Glomerular visceral epithelial cell (primary cell): ENCODE measurements around the gene MAF.

Experiments
- DNase-seq: peaks from one replicate; pipeline ENCODE4 v3.0.0-alpha.2; 2016; ENCODE audit errors: extremely low spot score

The MAF gene

DNA sequence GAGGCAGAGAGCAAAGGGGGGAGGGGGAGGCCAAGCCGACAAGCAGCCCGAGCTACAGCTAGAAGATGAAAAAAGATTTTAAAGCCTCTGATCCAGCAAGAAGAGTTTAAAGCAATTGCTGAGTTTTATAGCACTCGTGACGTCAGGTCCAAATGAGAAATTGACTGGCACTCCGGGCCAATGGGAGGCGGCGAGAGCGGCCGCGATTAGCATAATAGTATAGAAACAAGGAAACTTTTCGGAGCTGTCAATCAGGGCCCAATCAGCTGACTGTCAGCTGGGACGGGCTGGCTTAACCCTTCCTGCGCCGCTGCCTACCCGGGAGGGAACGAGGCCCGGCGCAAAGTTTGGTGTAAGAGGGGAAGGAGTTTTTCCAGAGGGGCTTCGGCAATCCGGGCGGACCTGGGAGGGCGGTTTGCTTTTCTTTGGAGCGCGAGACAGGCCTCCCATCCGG lies at the start of gene MAF:
Gene MAF (minus strand): TSS at position 100 of the 454 bp plus-strand sequence. CDS start 835 bp downstream, outside the sequence.
- DNase-seq = peak; percentile 85

DNA sequence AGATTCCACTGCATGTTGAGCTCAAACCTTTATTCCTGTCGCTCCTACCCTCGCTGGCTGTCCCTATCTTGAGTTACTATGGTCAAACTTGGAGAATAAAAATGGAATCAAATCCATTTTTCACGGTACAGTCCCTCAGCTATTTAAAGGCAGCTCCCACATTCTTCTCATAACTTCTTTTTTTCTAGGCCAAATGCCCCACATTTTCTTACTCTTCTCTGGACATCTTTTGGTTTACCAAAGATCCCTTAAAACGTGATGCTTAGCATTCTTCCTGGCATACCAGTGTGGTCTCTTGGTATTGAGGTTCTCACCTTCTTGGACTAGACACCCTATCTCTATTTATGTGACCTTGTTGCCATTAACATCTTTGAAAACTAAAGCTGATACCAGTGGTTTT lies 48.3 kb upstream of the MAF start:
- peak; percentile 13 for DNase-seq

DNA sequence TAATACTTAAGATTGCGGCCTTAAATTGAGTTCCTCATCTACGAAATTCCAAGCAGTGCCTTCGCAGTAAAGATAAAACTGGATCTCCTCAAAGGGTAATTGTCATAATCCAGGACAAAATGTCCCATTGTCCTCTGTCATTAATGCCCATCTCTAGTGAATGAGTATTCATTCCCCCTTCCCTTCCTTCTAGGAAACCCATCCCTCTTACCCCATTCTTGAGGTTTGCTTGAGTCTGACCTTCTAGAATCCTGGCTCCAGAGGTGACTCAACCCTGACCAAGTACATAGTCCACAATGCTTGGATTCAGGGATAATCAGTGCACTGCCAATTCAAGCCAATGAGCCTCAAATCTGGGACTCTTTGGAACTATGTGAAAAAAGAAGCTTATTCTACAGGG lies 47.0 kb upstream of the MAF start:
- no peak for DNase-seq

DNA sequence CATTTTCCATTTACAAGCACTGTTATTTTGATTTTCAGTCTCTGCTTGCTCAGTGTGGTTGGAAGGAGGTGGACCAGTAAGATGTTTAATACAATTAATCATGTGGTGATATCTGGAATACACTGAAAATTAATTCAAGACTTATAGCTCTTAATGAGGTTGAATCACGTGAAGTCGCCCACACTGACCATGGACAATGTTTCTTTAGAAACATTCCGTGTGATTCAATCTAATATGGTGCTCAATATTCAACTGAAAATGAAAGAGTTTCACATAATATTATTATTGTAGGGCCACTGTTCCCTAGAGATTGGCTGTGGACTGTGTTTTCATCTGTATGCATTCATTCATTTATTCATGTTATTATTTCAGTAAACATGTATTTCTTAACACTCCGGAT lies 45.2 kb upstream of the MAF start:
- no peak for DNase-seq

DNA sequence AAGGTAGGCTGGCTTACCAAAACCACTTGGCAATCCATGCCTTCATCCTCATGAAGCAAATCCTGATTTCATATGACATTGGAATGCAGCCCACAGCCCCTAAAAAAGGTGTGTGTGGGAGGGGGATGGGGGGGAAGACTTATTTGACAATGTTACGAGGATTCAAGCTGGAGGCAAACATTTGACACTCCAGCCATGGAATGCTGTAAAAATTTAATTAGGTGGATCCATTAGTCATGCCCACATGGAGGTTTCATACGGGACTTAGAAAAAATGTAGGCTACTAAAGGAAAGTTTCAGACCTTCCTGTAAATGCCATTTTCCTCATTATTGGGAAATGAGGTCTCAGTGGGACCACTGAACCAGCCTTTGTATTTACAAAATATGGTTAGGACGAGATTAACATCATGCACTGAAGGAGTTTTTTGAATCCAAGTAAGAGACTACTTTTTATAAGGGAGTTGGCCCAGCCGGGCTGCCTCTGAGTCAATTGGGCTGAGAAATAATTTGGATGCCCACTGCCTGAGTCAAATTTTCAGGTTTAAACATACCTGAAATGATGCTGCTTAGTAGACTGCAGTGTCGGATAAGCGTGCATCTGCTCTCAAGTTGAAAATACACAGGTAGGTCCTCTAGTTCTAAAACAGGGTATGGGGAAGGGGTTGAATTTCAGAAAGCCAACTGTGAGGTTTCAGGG lies 44.6 kb upstream of the MAF start:
- DNase-seq = peak; percentile 33

DNA sequence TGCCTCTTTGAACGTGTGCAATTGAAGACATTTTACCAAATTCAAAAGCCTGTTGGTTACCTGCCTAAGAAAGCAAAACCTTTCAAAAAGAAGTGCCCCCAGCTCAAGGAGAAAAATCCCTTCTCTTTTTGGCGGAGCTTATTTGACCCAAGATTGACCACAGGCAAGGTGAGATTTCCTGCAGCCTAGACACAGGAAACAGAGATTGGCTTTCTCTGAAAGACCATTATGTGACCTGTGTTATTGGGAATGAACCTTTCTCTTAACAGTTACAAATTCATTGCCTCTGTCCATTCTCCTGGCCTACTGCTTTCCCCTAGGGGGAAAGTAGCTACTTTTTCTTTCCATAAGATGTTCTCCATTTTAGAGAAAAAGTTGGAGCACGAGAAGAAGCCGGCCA lies 42.1 kb upstream of the MAF start:
- DNase-seq = no peak

DNA sequence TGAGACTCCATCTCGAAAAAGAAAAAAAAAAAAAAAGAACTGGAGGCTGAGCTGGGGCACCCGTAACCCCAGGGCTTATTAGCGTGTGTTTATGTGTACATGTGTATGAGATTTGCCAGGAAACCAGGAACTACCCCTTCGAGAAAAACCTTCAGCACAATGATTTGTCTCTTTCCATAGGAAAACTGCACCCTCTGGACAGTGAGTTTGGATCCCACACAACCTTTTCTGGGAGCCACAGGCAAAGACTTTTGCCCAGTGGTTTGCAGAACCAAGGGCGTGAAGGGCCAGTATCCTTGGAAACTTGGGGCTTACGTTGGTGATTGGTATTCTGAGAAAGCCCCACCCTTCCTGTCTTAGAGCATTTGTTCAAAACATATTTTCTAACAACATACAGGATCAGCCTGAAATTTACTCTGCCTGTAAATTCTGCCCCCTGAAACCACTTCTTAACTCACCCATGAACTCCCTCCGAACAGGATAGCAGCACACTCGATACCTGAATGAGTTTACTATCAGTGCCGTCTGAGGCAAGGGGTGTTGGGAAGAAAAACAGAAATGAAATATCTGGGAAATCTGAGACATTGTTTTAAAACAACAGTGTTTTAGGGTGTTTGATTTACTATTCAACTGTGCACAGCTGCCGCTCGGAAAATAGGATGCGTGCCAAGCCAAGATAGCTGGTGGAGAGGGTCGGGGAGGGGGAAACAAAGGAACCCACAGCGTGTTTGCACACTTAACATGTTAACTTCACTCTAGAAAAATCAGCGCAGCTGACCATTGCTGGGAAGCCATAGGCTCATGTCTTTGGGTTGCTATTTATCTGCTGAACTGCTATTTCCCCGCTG lies 40.2 kb upstream of the MAF start:
- no peak for DNase-seq

DNA sequence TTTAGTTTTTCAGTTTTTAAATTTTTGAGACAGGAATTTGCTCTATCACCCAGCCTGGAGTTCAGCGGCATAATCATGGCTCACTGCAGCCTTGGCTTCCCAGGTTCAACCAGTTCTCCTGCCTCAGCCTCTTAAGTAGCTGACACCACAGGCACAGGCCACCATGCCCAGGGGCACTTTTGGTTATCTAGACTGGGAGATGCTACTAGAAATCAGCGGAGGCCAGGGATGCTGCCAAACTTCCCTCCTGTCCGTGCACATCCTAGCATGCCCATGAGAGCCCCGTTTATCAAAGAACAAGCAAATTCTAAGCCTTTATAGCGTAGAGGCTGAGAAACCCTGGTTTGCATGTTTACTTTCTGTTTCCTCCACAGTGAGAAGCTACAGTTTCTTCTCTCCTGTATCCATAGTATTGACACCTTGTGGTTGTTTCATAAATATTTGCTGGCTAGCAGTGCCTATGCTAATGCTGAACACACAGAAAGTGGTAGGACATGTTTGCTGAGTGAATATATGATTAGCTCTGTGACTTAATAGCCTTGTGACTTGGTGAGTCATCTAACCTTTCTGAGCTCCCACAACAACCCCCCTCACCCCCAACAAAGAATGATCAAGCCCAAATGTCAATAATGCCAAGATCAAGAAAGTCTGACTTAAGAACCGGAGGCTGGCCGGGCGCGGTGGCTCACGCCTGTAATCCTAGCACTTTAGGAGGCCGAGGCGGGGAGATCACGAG lies 39.2 kb upstream of the MAF start:
- DNase-seq = peak; percentile 17

DNA sequence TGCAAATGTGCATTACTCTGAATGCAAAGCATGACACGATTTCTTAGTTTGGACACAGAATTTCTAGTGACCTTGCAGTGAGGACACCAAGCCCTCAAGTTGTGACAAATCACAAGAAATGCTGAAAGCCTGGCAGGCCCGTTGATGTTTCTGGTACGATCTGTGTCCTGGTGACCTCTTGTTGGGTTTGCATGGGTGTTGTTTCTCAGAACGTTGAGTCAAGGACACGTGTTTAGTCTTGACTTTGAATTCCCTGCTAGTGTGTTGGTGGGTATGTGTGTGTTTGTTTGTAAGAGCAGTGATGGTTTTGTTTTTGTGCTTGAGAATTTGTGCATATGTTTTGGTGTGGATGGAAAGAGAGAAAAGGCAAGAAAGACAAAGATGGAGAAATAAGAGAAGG lies 37.8 kb upstream of the MAF start:
- no peak for DNase-seq

DNA sequence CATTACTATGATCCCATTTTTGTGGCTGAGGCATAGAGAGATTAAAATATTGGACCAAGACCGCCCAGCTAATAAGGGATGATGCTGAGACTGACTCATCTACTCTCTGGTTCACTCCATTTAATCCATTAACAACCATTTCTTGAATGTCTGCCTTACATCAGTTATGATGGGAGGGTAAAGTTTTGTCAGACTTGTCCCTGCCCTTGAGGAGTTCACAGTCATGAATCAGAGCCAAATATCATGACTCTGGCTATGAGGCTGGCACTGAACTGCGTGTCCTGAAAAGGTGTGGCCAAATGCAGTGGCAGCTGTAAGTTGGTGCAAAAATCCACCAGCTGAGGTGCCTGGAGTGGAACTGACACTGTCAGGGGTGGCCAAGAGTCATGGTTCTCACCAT lies 35.0 kb upstream of the MAF start:
- DNase-seq = no peak

DNA sequence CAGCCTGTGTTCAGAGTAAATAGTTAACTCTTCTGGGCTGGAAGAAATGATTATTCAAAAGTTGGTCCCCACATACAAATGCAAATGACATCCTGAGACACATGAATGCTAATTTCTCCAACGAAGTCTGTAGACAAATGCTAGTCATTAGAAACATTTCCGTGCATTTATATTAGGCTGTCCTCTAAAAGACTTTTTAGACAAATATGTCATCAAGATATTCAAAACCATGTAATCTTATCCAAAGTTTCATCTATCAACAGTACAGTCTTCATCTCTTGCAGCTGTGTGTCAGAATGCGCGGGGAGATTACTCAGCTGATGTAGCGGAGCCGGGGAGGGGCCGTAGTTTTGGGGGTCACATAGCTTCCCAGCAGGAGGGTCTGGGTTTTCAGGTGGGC lies 33.8 kb upstream of the MAF start:
- no peak for DNase-seq

DNA sequence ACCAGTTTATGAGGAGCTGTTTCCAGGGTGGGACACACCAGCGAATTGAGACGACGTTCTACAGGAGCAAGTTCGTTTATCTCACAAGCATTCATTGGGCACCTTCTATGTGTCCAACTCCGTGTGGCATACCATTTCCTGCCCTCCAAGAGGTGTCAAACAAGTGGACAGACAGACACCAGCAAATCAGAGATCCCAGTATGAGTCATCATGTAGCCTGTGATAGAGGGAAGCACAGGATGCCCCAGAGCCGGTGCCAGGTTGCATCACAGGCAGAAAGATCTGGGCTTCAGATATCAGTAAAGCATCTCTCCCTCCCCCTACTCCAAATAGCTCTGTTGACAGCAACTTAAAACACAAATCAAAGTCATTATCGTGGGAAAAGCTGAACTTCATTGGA lies 31.8 kb upstream of the MAF start:
- DNase-seq = peak; percentile 34

DNA sequence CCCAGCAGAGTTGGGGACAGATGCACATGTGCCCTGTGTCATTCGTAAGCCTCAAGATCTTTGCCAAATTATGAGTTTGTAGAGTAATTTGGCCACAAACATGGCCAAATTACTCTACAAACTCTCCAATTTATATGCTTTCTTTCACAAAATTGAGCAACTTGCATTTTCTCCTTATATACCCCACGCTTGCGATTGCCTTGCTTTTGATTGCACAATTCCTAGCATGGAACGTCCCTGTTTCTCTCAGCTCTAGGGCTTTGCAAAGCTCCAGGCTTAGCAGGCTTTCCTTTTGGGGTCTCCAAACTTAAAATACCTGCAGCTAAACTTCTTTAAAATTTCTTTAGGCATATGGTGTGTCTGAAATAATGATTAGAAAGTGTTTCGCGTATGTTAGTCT lies 28.5 kb upstream of the MAF start:
- DNase-seq = no peak

DNA sequence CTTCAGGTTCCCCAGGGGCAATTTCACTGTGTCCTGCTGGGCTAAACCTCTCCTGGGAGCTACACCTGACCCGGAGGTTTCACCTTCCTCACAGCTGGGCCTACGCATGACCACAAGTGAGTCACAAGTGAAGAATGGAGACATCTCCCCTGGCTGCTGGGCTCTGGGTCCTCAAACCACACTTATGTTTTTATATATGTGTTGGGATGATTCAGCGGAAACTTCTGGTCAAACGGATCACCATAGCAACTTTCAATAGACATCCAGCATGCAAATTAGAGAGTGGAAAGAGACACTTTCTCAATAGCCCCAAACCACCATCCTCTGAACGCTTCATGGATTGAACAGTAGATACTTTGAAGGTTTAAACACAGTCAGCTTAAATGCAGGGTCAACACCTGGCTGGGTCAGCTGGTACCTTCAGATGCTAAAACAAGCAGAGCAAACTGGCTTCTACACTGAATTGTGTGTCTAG lies 28.0 kb upstream of the MAF start:
- DNase-seq = peak; percentile 94

DNA sequence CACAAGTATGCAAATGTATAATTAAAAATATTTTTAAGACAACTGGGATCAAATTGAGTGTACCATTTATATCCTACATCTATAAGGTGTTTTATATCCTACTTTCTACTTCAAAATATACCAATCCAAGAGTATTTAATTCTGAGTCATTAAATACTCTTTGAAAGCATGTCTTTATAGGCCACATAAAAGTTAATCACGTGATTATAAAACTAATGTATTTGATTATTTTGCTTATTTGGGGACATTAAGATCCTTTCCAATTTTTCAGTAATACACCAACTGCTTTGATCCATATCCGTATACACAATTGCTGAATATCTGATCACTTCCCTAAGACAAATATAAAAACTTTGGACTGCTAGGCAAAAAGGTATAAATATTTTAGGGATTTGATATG lies 26.6 kb upstream of the MAF start:
- no peak for DNase-seq

DNA sequence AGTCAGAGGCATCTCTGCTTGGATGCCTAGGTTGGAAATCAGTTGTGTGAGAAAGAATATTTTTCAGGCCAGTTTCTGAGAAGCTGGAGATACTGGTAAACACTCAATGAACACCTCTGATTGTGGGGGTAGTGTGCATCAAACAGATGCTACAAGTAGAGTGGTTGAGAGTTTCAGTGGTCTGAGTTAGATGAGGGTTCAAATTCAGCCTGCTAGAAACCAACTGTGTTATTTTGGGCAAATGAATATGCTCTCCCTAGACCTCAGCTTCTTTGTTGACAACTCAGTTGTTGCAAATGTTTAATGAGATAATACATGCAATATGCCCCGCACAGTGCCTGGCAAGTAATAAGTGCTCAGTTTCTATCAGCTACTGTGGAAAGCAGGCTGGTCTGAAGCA lies 25.2 kb upstream of the MAF start:
- DNase-seq = no peak

DNA sequence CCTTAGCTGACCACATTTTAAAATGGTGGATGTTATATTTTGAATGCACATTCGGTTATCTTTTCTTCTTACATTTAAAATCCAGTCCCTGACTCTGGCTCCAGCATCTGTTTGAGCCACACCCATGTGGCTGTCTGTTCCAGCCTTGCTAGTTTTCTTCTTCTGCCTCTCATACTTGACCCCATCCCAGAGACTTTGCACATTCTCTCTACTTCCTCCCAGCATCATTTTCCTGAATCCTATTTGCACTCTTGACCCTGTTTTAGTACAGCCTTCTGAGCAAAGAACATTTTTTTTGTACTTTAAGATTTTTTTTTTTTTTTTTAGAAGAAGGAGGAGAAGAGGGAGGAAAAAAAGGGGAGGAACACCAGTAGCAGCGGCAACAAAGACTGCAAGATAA lies 23.3 kb upstream of the MAF start:
- DNase-seq = no peak

DNA sequence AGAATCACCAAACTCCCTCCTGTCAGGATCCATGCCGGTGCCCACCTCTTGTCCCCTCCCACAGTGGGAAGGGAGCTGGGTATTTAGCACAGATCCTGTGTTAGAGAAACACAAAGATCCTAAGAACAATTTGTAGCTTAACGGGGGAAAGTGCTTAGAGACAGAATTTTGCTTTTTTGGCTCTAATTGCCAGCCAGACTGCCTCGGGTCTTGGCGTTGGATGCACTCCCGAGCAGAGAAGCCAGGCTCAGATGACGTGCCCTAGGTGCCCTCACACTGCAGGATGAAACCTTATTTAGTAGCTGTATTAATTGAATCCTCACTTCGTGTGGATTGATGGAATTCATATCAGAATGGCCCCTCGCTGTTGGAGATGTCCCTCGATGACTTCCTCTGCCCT lies 22.5 kb upstream of the MAF start:
- DNase-seq = no peak

DNA sequence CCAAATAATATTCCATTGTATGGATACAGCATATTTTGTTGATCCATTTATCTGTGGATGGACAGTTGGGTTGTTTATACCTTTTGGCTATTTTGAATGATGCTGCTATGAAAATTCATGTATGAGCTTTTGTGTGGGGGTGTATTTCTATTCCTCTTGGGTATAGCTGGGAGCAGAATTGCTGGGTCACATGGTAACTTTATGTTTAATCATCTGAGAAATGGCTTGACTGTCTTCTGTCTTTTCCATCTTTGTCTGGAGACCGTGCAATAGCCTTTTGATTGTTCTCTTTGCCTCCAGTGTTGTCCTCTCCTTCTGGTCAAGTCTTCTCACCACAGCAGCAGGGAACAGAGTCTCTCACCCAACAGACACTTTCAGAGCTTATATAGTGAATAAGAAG lies 20.5 kb upstream of the MAF start:
- DNase-seq = no peak

DNA sequence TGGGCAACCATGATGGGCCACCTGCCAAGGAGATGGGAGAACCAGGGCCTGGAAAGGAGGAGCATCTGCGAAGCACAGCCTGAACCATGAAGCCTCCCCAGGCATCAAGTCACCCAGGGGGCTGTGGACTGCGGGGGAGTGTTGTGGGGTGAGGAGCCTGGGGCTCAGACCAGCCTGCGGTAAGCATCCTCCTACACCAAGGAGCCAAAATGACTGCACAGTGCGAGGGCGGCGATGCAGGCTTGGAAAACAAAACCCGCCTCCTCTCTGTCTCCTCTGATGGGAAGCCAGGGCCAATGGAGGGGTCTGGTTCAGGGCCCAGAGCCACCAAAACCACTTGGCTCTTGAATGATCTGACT lies 18.1 kb upstream of the MAF start:
- DNase-seq = no peak

DNA sequence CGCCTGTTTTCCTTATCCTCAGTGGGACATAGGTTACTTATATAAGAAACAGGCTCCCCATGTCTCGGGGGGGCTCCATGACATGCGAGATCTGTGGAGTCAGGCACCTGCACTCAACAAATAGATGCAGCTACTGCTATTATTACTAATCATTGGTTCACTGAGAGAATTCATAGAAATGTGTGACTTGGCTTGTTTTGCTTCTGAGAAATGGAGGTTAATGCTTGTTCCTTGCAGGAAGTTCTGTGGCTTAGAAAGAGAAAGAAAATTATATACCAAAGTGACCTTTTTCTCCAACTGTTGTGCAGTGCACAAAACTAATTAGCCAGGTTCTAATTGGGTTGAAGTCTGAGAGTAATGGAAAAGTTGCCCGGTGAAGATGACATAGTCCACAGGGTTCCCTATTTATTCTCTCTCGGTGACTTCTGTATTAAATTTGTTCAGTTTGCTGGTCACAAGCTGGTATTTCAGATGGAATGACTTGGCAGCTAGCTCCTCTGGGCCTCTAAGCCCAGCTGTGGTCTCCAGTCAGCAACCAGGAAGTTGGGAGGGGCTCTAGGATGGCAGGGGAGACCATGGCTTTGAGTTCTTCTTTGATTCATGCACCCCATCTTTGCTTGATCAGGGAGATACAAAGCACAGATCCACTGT lies 17.6 kb upstream of the MAF start:
- no peak for DNase-seq

DNA sequence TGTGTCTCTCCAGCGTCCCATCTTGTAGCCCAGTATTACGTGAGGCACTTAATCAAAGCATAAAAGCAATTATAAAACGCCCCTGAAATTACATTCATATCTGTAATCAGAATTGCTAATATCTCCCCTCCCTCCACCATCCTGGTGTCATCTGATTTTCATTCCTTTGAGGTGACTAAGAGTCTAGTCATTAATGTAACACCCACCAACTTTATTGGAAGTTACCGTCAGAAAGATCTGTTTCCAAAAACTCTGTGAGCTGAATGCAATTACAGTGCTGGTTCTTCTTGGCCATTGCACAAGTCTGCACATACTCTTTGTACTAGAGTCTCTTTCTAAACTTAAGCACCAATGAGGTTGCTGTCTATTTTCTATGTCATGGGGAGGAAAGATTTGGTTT lies 12.5 kb upstream of the MAF start:
- peak; percentile 34 for DNase-seq
